GM21723 (cell line): ENCODE data around the gene ARID3A.
"Not testable (repeated sequence)": the region's sequence is repeated elsewhere in the genome, so short reads cannot be mapped to it uniquely, and the experiment has no call there.

Source experiments
- ATAC-seq: cut with Tn5 transposase; IDR thresholded peaks from one replicate; pipeline ENCODE4 v1.9.1; 2021; ENCODE audit warnings: mild to moderate bottlenecking, moderate library complexity; ENCODE audit not compliant: unreplicated experiment

The ARID3A gene

DNA sequence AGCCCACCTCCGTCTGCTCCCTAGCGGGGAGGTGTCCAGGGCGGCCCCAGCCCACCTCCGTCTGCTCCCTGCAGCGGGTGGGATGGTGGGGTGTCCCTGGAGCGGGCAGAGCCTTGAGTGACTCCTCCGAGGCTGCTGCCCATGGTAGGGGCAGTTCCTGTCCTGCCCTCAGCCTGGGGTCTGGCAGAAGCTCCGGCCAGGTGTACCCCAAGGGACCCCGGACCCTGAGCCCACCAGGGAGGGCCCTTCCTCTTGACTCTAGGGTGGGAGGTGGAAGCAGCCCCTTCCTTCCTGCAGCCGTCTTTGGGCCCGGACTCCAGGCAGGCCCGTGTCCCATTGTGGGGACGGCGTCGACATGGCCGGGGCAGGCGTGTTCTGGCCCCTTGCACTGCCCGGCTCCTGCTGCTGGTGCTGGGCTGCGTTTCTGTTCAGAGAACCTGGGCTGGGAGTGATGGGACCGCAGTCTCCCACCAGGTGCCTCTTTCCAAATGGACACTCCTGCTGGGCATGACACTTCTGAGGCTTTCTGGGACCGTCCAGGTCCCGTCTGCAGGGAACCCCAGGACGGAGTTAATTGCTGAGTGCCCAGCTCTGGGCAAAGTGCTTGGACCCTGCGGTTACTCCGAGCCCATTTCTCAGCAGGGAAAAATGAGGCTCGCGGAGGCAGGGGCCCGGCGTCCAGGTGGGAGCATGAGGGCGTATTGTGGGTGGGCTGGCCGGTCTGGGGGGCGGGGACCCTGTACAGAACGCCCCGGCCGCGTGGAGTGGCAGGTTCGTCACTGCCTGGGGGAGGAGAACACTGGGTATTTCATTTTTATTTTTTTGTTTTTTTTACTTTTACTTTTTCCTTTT is 19.8 kb downstream of the ARID3A start:
- no peak for ATAC-seq

DNA sequence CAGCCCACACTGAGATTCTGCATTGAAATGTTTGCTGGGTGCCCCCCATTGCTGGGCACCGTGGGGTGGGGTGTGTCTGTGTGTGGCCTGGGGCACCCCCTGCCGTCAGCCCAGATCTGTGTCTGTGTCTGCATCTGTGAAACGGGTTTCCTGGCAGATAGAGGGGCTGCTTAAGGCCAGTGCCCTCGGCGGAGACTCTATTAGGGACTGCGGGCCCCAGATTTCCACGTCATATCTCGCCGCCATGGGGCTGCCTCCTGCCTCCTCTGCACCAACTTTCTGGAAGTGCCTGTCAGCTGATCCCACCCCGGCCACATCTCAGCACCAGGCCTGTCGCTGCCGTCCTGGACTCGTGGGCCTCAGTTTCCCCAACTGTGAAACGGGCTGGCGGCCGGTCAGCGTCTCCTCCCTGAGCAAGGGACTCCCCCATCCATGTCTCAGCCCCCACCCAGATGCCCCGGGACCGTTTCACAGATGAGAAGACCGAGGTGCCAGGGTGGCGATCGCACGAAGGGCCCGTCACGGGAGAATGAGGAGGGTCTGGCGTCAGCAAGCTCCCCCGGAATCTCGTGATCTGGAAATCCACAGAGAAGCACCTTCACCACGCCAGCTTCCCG is 21.4 kb downstream of the ARID3A start:
- peak; percentile 18 for ATAC-seq

DNA sequence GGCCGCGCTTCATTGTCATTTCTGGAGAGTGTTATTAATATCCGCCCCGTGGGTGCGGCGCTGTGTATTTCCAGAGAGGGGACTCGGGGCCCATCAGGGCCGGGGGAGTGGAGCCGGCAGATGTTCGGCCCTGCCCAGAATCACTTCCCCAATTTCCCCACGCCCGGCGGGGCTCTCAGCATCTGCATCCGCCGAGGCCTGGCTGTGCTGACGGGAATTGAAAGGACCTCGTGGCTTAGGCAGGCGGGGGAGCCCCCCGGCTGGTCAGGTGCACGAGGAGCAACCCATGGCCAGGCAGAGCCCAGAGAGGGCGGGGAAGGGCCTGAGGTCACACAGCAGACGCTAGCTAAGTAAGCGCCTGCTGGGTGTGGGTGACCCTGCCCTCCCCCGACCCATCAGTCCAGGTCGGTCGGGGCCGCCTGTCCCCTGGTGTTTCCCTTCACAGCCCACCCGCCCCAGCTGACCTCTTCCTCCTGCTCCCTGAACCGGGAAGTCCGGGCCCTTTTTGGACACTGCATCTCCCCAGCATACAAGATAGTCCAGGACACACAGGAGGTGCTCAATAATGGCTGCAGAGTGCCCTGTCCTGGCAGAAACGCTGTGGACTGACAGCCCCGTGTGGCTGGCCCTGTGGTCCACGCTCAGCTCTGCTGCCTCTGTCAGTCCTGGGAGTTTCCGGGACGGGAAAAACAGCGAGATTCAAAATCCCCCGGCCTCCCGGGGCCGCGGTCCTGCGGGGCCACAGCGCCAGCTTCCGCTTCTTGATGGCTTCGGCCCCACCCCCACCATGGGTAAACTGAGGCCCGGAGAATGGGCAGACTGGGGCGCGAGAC is 22.1 kb downstream of the ARID3A start:
- peak; percentile 60 for ATAC-seq

DNA sequence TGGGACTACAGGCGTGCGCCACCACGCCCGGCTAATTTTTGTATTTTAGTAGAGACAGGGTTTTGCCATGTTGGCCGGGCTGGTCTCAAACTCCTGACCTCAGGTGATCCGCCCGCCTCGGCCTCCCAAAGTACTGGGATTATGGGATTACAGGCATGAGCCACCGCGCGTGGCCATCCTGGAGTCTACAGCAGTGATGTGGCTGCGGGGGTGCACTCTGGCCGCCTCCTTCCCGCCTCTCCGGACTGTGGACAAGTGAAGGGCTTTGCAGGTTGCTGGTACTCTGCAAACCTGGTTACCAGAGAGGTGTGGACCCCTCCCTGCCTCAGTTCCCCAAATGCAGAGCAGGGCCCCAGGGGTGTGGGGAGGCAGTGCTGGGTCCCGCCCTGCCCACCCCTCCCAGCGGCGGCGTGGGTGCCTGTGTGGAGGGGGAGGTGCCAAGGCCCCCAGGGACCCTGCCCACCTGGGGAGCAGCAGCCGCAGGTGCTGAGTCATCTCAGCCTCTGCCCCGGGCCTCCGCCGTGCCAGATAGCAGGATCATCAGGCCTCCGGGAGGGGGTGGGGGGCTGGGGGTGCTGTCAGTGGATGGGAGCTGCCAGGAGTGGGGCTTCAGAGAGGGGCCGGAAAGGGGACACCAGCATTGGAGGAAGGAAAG is 23.1 kb downstream of the ARID3A start:
- ATAC-seq, result no peak

DNA sequence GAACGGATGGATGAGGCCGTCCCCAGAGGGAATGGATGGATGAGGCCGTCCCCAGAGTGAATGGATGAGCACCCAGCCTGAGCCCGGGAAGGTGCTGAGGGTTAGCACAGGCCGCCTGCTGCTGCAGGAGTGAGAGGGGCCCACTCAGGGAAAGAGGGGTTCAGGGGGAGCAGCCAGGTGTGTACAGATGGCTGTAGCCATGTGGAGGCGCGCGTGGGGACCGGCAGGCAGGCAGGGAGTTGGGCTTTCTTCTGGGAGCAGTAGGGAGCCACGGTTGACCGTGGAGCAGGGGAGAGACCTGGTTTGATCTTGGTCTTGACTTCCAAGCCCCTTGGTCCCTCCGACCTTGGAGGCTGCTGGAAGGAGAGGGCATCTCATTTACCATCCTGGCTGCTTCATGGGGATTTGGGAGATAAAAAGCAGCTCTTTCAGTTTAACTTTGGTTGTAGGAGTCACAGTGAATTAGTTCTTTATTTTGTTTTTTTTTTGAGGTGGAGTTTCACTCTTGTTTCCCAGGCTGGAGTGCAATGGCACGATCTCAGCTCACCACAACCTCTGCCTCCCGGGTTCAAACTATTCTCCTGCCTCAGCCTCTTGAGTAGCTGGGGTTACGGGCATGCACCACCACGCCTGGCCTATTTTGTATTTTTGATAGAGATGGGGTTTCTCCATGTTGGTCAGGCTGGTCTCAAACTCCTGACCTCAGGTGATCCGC is 24.7 kb downstream of the ARID3A start:
- no peak for ATAC-seq

DNA sequence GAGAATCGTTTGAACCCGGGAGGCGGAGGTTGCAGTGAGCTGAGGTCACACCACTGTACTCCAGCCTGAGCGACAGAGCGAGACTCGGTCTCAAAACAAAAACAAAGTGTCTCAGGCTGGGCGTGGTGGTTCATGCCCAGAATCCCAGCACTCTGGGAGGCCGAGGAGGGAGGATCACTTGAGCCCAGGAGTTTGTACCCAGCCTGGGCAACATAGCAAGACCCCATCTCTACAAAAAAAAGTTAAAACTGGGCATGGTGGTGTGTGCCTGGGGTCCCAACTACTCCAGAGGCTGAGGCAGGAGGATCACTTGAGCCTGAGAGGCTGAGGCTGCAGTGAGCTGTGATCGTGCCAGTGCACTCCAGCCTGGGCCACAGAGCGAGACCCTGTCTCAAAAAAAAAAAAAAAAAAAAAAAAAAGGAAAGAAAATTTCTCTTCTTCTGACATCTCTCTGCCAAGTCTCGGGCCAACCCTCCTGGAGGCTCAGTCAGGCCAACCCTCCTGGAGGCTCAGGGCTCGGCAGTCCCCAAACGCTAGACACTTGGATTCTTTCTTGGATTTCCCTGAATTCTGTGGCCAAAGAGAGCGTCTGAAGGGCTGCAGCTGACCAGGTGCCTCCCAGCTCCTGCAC is 26.3 kb downstream of the ARID3A start:
- no peak for ATAC-seq

DNA sequence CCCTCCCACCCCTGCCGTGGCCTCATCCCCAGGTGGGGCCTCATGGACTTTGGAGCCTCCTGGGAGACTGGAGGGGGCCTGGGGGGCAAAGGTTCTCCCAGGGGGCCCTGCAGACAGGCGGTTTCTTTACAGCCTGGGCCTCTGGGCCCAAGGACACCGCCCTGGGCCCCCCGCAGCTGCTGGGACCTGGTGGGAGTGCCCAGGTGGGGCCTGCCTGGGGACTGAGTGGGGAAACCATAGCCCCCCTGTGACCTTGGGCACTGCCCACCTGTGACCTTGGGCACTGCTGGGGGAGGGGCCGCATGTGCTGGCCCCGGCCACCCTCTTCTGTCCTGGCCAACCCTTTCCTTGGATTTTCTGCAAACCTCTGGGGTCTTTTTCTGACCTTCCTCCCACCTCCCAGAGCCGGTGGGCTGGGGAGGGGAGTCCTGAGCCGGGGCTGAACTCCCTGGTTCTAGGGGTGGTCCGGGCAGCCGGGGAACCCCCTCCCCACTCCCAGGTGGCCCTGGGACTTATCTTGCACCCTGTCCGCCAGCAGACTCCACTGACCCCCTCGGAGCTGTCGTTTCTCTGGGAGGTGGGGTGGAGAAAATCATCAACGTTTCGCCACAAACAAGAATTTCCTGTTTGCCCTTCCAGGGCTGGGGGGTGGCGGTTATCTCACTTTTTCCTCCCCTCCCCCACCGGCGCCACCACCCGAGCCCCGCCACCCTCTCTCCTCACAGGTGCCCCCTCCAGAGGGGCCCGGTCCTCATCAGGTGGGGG is 27.0 kb downstream of the ARID3A start:
- no peak for ATAC-seq

DNA sequence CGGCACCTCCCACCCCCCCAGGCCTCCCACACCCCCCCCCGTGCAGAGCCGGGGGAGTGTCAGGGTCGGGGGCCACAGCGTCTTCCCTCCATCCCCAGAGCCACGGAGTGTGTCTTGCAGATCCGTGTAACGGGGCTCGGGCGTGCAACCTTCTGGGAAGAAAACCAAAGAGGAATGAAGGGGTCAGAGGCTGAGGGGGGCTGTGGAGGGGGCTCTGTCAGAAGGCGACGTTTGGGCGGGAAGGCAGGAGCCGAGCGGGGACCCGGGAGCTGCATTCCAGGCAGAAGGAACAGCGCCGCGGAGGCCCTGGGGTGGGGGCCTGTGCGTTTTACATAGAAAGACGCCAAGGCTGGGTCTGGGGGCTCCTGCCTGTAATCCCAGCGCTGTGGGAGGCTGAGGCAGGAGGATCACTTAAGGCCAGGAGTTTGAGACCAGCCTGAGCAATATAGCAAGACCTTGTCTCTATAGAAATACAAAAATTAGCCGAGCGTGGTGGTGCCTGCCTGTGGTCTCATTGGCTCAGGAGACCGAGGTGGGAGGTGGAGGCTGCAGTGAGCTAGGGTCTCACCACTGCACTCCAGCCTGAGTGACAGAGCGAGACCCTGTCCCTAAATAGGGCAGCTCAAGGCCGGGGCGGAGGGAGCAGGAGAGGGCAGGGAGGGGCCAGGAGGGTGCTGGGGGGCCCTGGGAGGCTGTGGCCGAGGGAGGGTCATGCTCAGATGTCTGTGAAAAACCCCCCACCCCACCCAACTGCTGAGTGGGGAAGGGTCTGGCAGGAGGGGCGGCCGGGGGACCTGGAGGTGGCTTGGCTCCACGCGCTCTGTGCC is 27.8 kb downstream of the ARID3A start:
- no peak for ATAC-seq

DNA sequence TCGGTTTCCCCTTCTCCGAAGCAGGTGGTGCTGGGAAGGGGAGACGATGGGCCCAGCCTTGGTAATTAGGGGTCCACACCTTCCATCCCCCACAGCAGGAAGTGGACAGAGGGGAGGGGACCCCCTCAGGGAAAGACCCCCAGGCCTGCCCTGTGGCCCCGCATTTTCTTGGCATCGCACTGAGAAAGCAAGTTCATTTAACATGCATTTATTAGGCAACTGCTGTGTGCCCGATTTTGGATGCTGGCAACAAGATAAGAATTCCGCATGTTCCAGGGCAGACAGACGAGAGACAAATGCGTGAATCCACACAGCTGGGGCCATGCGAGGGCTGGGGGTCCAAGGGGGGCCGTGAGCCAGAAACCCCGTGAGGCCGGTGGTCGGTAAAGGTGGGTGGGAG is 28.4 kb downstream of the ARID3A start:
- no peak for ATAC-seq

DNA sequence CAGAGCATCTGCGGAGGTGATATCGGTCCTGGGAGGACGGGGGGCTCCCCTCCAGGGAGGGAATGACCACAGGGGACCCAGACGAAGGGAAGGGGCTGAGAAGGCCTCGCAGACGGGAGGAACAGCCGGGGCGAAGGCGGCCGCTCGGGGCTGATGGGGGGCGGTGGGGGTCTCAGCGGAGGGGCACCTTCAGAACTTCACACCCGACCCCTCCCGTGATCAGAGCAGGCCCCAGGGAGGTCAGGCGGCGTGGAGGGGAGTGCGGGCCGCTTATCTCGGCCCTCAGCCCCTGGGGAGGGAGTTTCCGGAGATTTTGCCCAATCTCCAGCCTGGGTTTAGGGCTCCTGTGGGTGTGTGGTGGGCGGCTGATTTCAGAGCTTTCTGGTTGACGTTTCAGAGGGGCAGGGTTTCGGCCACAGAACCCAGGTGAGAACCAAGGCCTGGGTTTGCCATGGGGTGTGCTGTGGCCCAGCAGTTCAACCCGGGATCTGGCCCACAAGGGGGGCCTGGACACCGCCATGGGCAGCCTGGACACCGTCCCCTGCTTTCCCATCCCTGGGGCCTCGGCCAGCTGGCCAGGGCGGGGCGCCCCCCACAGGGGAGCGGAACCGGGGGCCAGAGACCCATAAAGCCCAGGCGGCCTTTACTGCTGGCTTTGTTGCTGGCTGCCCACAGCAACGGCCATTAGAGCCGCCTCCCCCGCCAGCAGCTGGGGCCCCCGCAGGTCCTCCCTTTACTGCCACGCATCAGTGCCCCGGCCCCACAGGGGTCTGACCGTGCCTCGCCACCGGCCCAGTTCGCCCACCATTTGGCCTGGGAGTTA is 29.0 kb downstream of the ARID3A start:
- ATAC-seq, result peak; percentile 49

DNA sequence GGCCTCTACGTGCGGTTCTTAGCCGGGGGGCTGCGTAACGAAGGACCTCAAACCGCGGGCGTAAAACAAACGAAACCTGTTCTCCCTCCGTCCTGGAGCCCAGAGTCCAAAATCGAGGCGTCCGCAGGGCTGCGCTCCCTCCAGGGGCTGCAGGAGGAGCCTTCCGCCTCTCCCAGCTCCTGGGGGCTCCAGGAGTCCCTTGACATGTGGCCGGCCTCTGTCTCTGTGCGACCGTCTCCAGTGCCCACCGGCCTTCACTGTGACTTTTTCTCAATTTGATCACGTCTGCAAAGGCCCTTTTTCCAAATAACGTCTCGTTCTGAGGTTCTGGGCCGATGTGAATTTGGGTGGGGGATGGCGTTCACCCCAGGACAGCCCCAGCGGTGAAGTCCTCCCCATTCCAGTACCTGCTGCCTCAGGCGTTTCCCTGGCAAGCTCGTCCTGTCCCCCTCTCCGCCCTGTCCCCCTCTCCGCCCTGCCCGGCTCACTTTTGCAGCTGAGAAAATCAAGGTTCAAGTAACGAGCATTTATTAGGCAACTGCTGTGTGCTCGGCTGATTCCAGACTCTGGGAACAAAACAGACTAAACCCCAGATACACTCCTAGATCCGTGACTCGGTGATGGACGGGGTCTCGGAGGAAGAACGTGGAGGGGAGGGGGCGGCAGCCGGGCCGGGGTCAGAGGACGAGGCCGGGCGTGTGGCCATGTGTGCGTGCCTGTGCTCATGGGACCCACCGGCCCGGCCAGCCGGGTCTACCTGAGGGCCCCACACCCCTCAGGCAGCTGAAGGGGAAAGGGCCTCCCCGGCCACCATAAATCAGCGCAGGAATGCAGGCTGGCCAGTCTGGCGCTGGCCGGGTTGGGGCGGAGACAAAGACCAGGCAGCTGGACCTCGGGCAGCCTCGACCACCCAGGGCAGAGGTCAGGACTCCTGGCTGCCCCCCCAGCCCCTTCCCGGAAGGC is 30.2 kb downstream of the ARID3A start:
- no peak for ATAC-seq

DNA sequence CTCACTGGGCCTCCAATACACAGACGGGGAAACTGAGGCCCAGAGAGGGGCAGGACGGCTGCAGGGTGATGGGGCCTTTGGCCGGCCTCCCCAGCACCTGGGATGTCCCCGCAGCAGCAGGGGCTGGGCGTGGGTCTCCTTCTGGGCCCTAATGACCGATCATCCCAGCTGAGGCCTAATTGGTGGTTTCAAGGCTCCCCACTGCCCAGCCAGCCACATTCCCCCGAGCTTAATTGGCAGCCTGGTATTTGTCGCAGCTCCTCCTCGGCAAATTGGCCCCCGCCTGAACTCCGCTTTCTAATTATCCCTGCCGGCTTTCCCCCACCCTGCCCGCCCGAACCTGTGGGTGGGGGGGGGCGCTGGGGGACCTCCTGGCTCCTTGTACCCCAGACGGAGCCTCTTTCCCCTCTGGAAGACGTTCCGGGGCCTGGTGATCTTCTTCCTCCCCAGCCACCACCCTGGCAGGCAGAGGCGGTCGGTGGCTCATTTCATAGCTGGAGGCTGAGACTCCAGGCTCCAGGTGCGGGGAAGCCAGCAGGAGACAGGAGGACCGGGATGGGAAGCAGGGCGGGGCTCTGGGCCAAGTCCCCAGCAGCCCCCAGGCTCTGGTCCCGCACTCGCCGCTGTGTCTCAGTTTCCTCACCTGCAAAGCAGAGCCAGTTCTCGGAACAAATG is 31.1 kb downstream of the ARID3A start:
- ATAC-seq, result no peak

DNA sequence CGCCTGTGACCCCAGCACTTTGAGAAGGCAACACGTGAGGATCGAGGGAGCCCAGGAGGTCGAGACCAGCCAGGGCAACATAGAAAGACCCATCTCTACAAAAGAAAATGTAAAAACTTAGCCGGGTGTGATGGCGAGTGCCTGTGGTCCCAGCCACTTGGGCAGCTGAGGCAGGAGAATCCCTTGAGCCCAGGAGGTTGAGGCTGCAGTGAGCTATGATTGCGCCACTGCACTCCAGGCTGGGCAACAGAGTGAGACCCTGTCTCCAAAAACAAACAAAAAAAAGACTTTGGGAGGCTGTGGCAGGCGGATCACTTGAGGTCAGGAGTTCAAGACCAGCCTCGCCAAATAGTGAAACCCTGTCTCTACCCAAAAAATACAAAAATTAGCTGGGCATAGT is 31.7 kb downstream of the ARID3A start:
- ATAC-seq, result not testable (repeated sequence)

DNA sequence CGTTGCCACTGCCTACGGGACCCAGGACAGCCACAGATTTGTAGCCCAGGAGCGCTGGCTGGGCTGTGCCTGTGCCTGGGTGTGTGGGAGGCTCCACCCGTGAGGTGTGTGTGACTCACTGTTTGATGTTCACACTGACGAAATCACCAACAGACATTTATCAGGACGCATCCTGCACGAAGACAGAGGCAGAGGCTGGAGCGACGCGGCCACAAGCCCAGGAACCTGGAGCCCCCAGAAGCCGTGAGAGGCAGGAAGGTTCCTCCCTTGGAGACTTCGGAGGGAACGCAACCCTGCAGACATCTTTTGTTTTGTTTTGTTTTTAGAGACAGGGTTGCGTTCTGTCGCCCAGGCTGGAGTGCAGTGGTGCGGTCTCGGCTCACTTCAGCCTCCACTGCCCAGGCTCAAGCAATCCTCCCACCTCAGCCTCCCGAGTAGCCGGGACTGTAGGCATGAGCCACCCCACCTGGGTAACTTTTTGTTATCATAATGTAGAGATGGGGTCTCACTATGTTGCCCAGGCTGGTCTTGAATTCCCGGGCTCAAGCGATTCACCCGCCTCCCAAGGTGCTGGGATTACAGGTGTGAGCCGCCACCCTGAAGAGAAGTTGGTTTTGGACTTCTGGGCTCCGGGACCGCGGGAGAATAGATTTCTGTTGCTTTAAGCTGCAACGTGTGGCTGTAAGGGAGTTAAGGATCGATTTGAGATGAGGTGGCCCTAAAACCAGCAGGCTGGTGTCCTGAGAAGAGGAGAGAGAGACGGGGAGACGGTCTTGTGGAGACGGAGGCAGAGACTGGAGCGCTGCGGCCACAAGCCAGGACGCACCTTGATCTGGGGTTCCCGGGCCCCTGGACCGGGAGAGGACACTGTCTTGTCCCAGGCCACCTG is 33.4 kb downstream of the ARID3A start:
- no peak for ATAC-seq

DNA sequence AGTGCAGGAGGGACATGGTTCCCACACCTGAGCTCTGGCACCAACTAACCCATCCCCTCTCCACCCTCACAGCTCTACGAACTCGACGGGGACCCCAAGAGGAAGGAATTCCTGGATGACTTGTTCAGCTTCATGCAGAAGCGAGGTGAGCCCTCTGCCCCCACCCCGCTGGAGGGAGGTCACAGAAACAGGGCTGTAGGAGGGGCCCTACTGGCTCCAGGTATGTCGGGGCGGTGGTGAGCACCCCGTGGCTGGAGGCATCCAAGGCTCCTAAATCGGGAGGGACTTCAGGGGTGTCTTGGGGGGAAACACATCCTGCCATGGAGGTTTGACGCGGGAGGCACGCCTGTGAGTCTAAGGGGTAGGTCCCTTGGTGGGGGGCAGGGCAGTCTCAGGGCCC is 34.2 kb downstream of the ARID3A start:
- no peak for ATAC-seq
